GM19372 (cell line): Measurements from ENCODE around the gene MORN1.
"Not testable (repeated sequence)": the region's sequence is repeated elsewhere in the genome, so short reads cannot be mapped to it uniquely, and the experiment has no call there.

Experiments
- ATAC-seq: cut with Tn5 transposase; IDR thresholded peaks from one replicate; pipeline ENCODE4 v1.9.1; 2021; ENCODE audit warnings: mild to moderate bottlenecking, low read depth, moderate library complexity; ENCODE audit not compliant: unreplicated experiment

Gene MORN1

GRCh38 chr1:2297246-2298011 is 93.9 kb downstream of the MORN1 start:
- ATAC-seq: no peak

GRCh38 chr1:2296614-2297013 is 94.7 kb downstream of the MORN1 start:
- no peak for ATAC-seq

- not testable (repeated sequence) for ATAC-seq
These were observed 95.1 kb downstream of the MORN1 start for GRCh38 chr1:2296211-2296610.

- no peak for ATAC-seq
These were observed 95.8 kb downstream of the MORN1 start for GRCh38 chr1:2295526-2295925.

GRCh38 chr1:2294725-2295078 is 96.7 kb downstream of the MORN1 start:
- ATAC-seq: no peak

GRCh38 chr1:2294033-2294724 is 97.2 kb downstream of the MORN1 start:
- no peak for ATAC-seq

GRCh38 chr1:2292725-2293450 is 98.5 kb downstream of the MORN1 start:
- no peak for ATAC-seq

GRCh38 chr1:2291577-2291976 is 99.8 kb downstream of the MORN1 start:
- ATAC-seq: no peak

- no peak for ATAC-seq
These were observed 100.5 kb downstream of the MORN1 start for GRCh38 chr1:2290595-2291510.

GRCh38 chr1:2290171-2290578 is 101.2 kb downstream of the MORN1 start:
- ATAC-seq: no peak

GRCh38 chr1:2289607-2290006 is 101.7 kb downstream of the MORN1 start:
- ATAC-seq: no peak

- no peak for ATAC-seq
These were observed 102.4 kb downstream of the MORN1 start for GRCh38 chr1:2288816-2289536.

- ATAC-seq: no peak
These were observed 103.0 kb downstream of the MORN1 start for GRCh38 chr1:2288311-2288710.

- ATAC-seq: no peak
These were observed 103.7 kb downstream of the MORN1 start for GRCh38 chr1:2287649-2288048.

GRCh38 chr1:2286923-2287322 is 104.4 kb downstream of the MORN1 start:
- ATAC-seq: no peak

GRCh38 chr1:2284932-2285331 is 106.4 kb downstream of the MORN1 start:
- no peak for ATAC-seq

- no peak for ATAC-seq
These were observed 107.1 kb downstream of the MORN1 start for GRCh38 chr1:2283991-2284895.

GRCh38 chr1:2283371-2283990 is 107.9 kb downstream of the MORN1 start:
- ATAC-seq: no peak
